ENCODE data around the gene LSM12.

The LSM12 gene

GRCh38 chr17:44074911-44075285, 8.4 kb upstream of the LSM12 start:
- DNase-seq (ENCODE audit: low read depth): no peak
- no peak overlapping the region for H3K4me3 ChIP-seq (ENCODE audit: low read length)
- TF ChIP-seq, protein P1, sequence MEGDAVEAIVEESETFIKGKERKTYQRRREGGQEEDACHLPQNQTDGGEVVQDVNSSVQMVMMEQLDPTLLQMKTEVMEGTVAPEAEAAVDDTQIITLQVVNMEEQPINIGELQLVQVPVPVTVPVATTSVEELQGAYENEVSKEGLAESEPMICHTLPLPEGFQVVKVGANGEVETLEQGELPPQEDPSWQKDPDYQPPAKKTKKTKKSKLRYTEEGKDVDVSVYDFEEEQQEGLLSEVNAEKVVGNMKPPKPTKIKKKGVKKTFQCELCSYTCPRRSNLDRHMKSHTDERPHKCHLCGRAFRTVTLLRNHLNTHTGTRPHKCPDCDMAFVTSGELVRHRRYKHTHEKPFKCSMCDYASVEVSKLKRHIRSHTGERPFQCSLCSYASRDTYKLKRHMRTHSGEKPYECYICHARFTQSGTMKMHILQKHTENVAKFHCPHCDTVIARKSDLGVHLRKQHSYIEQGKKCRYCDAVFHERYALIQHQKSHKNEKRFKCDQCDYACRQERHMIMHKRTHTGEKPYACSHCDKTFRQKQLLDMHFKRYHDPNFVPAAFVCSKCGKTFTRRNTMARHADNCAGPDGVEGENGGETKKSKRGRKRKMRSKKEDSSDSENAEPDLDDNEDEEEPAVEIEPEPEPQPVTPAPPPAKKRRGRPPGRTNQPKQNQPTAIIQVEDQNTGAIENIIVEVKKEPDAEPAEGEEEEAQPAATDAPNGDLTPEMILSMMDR (conservative IDR thresholded peaks at IDR 0.05; ENCODE audit: low read depth, low read length): no peak

DNA sequence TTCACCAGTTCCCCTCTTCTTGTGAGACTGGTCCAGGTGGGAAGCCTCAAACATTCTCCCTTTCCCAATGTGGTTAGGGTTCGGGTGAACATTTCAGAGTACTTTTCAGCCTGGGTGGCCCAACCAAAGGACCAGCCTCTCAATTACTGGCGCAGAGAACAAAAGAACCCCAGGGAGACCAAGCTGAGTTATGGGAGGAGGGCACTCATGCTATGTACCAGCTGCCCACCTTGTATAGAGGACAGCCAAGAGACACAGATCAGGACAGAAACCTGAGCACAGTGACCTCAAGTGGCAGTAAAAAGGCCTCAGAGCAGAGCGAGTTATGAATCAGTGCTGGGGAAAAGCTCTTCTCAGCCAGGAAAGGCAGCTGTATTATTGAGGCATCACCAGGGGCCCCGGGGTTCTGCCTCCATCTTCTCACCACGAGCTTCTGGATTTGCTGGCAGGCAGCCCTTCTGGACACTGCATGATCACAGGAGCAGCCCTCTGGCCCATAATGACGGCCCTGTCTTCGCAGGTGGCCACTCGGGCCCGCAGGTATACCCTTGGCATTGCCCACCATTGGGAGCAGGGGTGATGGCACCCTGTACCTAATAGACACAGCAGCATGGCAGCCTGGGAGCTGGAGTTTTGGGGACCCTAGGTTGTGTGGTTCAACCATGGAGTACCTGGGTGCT, 7.9 kb upstream of the LSM12 start:
- no peak for DNase-seq (ENCODE audit: low read depth)
- no peak overlapping the region for H3K4me3 ChIP-seq (ENCODE audit: low read length)
- TF ChIP-seq, protein P1 (conservative IDR thresholded peaks at IDR 0.05; ENCODE audit: low read depth, low read length): no peak

- TF ChIP-seq, protein P1 (conservative IDR thresholded peaks at IDR 0.05; ENCODE audit: low read depth, low read length): no peak
- H3K4me3 ChIP-seq (ENCODE audit: low read length): peak overlapping the region; percentile 72
- DNase-seq (ENCODE audit: low read depth): no peak
These were observed 5.3 kb upstream of the LSM12 start for GRCh38 chr17:44071772-44072171.

DNA sequence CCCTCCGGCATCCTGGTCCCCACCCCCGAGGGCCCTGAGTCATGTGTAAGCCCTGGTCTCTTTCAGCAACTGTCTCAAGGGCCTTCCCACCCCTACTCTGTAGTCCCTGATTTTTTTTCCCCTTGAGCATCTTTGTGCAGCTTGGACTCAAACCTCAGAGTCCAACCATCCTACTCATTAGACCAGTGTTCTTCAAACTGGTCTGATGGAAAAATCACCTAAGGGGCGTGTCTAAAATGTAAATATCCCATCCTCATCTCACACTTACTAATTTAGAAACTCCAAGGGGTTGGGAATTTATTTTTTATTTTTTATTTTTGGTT, 4.7 kb upstream of the LSM12 start:
- H3K4me3 ChIP-seq (ENCODE audit: low read length): peak overlapping the region; percentile 72
- DNase-seq (ENCODE audit: low read depth): no peak
- TF ChIP-seq, protein P1 (conservative IDR thresholded peaks at IDR 0.05; ENCODE audit: low read depth, low read length): no peak

- H3K4me3 ChIP-seq (ENCODE audit: low read length): peak within 1 kb of the TSS; percentile 72
- TF ChIP-seq, protein P1 (conservative IDR thresholded peaks at IDR 0.05; ENCODE audit: low read depth, low read length): no peak
- DNase-seq (ENCODE audit: low read depth): peak; percentile 95
These were observed 4.2 kb upstream of the LSM12 start, which contains the start of gene G6PC3 for GRCh38 chr17:44070455-44071197. TSS of gene G6PC3 (plus strand) at chr17:44070735. CDS start at chr17:44070966, 231 bp downstream.

GRCh38 chr17:44069974-44070454, 3.5 kb upstream of the LSM12 start:
- H3K4me3 ChIP-seq (ENCODE audit: low read length): peak overlapping the region; percentile 72
- DNase-seq (ENCODE audit: low read depth): no peak
- TF ChIP-seq, protein P1 (conservative IDR thresholded peaks at IDR 0.05; ENCODE audit: low read depth, low read length): no peak

- no peak for DNase-seq (ENCODE audit: low read depth)
These were observed 1.1 kb upstream of the LSM12 start for GRCh38 chr17:44067545-44067940.

More at GRCh38 chr17:44067545-44067940, 1.1 kb upstream of the LSM12 start:
- TF ChIP-seq, protein P1 (conservative IDR thresholded peaks at IDR 0.05; ENCODE audit: low read depth, low read length): no peak
- H3K4me3 ChIP-seq (ENCODE audit: low read length): no peak overlapping the region
